WTC11 (cell line): Measurements from ENCODE around the gene OLFM4. TPM values are rescaled to one million over a fixed set of nuclear protein-coding genes. Genes with fewer than 3 reads are reported as not detected.

Experiments used
- ATAC-seq: fragments of 200-7000 bp; cut with Tn5 transposase; 2 replicates; pipeline ENCODE4 v1.10.0; 2021; ENCODE audit warnings: mild to moderate bottlenecking, moderate library complexity
- CTCF ChIA-PET: fragments of 300-600 bp; sonication (Branson Sonifier 250); formaldehyde crosslinking; loops from one replicate; lab custom pipeline; 2021; ENCODE audit warnings: antibody characterized with exemption; lab: Charles Lee
- POLR2A ChIA-PET: fragments of 350-600 bp; sonication (Branson Sonifier 250); formaldehyde crosslinking; loops from one replicate; lab custom pipeline; 2021; ENCODE audit warnings: antibody characterized with exemption; lab: Charles Lee
- DNase-seq: peaks from one replicate; pipeline ENCODE4 v3.0.0; 2021; ENCODE audit warnings: low spot score
- H3K27ac Mint-ChIP-seq: 2 replicates; pipeline ENCODE4 v1.8.0; 2021; ENCODE audit warnings: mixed read lengths
- H3K27me3 Mint-ChIP-seq: 2 replicates; pipeline ENCODE4 v1.8.0; 2021; ENCODE audit warnings: low read depth, mild to moderate bottlenecking, moderate library complexity, mixed read lengths
- H3K36me3 Mint-ChIP-seq: 2 replicates; pipeline ENCODE4 v1.8.0; 2021; ENCODE audit warnings: mixed read lengths
- H3K4me1 Mint-ChIP-seq: 2 replicates; pipeline ENCODE4 v1.8.0; 2022; ENCODE audit warnings: mixed read lengths
- H3K4me3 Mint-ChIP-seq: 2 replicates; pipeline ENCODE4 v1.8.0; 2021; ENCODE audit warnings: mild to moderate bottlenecking, moderate library complexity, mixed read lengths
- H3K9me3 Mint-ChIP-seq: 2 replicates; pipeline ENCODE4 v1.8.0; 2021; ENCODE audit warnings: mixed read lengths
- ATF6 ChIP-seq: sonication (generic); formaldehyde crosslinking; IDR thresholded peaks from 2 replicates; pipeline ENCODE4 v1.8.1; 2023; ENCODE audit warnings: mild to moderate bottlenecking, missing genetic modification reagents
- CREM ChIP-seq: sonication (generic); formaldehyde crosslinking; IDR thresholded peaks from 2 replicates; pipeline ENCODE4 v1.8.1; 2022; ENCODE audit warnings: mild to moderate bottlenecking, missing genetic modification reagents, moderate library complexity
- CTCF ChIP-seq: fragments of 200-600 bp; IDR thresholded peaks from 2 replicates; pipeline ENCODE4 v1.8.0; 2022; ENCODE audit warnings: antibody characterized with exemption
- FOXP4 ChIP-seq: sonication (generic); formaldehyde crosslinking; IDR thresholded peaks from 2 replicates; pipeline ENCODE4 v1.8.0; 2022; ENCODE audit warnings: mild to moderate bottlenecking, missing genetic modification reagents
- IRF1 ChIP-seq: sonication (generic); formaldehyde crosslinking; IDR thresholded peaks from 2 replicates; pipeline ENCODE4 v1.8.0; 2023; ENCODE audit warnings: missing genetic modification reagents
- IRF2 ChIP-seq: sonication (generic); formaldehyde crosslinking; IDR thresholded peaks from 2 replicates; pipeline ENCODE4 v1.8.0; 2022; ENCODE audit warnings: low read depth, missing genetic modification reagents, borderline replicate concordance
- JUN ChIP-seq: sonication (generic); formaldehyde crosslinking; IDR thresholded peaks from 2 replicates; pipeline ENCODE4 v1.8.0; 2023; ENCODE audit warnings: mild to moderate bottlenecking, missing genetic modification reagents
- KAT7 ChIP-seq: sonication (generic); formaldehyde crosslinking; IDR thresholded peaks from 2 replicates; pipeline ENCODE4 v1.8.1; 2023; ENCODE audit warnings: missing genetic modification reagents, mild to moderate bottlenecking, borderline replicate concordance
- MAX ChIP-seq: sonication (generic); formaldehyde crosslinking; IDR thresholded peaks from 2 replicates; pipeline ENCODE4 v1.8.0; 2022; ENCODE audit warnings: mild to moderate bottlenecking, missing genetic modification reagents
- MLX ChIP-seq: sonication (generic); formaldehyde crosslinking; IDR thresholded peaks from 2 replicates; pipeline ENCODE4 v1.8.1; 2023; ENCODE audit warnings: mild to moderate bottlenecking, missing genetic modification reagents, moderate library complexity
- NFE2L1 ChIP-seq: sonication (generic); formaldehyde crosslinking; IDR thresholded peaks from 2 replicates; pipeline ENCODE4 v1.8.1; 2023; ENCODE audit warnings: missing genetic modification reagents
- NFYB ChIP-seq: sonication (generic); formaldehyde crosslinking; conservative IDR thresholded peaks from 2 replicates; pipeline ENCODE4 v1.8.0; 2022; ENCODE audit warnings: low read depth, missing genetic modification reagents
- PRDM15 ChIP-seq: sonication (generic); formaldehyde crosslinking; IDR thresholded peaks from 2 replicates; pipeline ENCODE4 v1.8.0; 2022; ENCODE audit warnings: missing genetic modification reagents
- RELA ChIP-seq: sonication (generic); formaldehyde crosslinking; IDR thresholded peaks from 2 replicates; pipeline ENCODE4 v1.8.1; 2022; ENCODE audit warnings: missing genetic modification reagents, mild to moderate bottlenecking, borderline replicate concordance
- SP1 ChIP-seq: sonication (generic); formaldehyde crosslinking; conservative IDR thresholded peaks from 2 replicates; pipeline ENCODE4 v1.8.1; 2022; ENCODE audit warnings: missing genetic modification reagents
- TP53 ChIP-seq: sonication (generic); formaldehyde crosslinking; IDR thresholded peaks from 2 replicates; pipeline ENCODE4 v1.8.1; 2023; ENCODE audit warnings: mild to moderate bottlenecking, missing genetic modification reagents
- ZNF121 ChIP-seq: sonication (generic); formaldehyde crosslinking; IDR thresholded peaks from 2 replicates; pipeline ENCODE4 v1.8.0; 2023; ENCODE audit warnings: missing genetic modification reagents
- ZNF219 ChIP-seq: sonication (generic); formaldehyde crosslinking; IDR thresholded peaks from 2 replicates; pipeline ENCODE4 v1.8.0; 2023; ENCODE audit warnings: missing genetic modification reagents, mild to moderate bottlenecking, borderline replicate concordance
- ZNF232 ChIP-seq: sonication (generic); formaldehyde crosslinking; IDR thresholded peaks from 2 replicates; pipeline ENCODE4 v1.8.0; 2022; ENCODE audit warnings: mild to moderate bottlenecking, missing genetic modification reagents
- ZNF317 ChIP-seq: sonication (generic); formaldehyde crosslinking; IDR thresholded peaks from 2 replicates; pipeline ENCODE4 v1.8.1; 2023; ENCODE audit warnings: low read depth, mild to moderate bottlenecking, moderate library complexity, missing genetic modification reagents, borderline replicate concordance
- total RNA-seq: library from RNA; stranded (reverse); gene quantifications from 3 replicates; pipeline ENCODE4 v1.2.3, GENCODE V29; 2021

Gene OLFM4
- total RNA-seq, 1 experiment from 2014 or later: 0.17 TPM

GRCh38 chr13:53050151-53050550 is 21.5 kb downstream of the OLFM4 start (continued):
- no peak for TF ChIP-seq CTCF
- no peak for TF ChIP-seq FOXP4
- no peak for TF ChIP-seq RELA (CRISPR knock-in tag)
- no peak for TF ChIP-seq NFYB
- TF ChIP-seq CREM (CRISPR knock-in tag): no peak
- TF ChIP-seq MLX (CRISPR knock-in tag): no peak
- TF ChIP-seq ZNF219: no peak
- TF ChIP-seq MAX (CRISPR knock-in tag): no peak
- TF ChIP-seq, all 79 proteins: peak for 0

GRCh38 chr13:53052675-53053074 is 24.1 kb downstream of the OLFM4 start:
- Mint-ChIP-seq H3K4me3 (no peak overlapping the region), H3K27me3 (no peaks in the 10 kb centered on the region), H3K4me1 (peaks cover 7% of the 10 kb centered on the region), H3K36me3 (no peaks in the 10 kb centered on the region), H3K27ac (no peak overlapping the region), H3K9me3 (peaks cover 4% of the 10 kb centered on the region; the same call in 1 of the 2 replicates)
- DNase-seq (no peak), ATAC-seq (no peak)
- POLR2A ChIA-PET: interaction anchor here (0.6 kb wide), 1 partner anchor 1115 kb away, joined by 3 read pairs; no protein-coding TSS in a partner anchor
- CTCF ChIA-PET: no interaction called here
- TF ChIP-seq IRF1 (CRISPR knock-in tag) (no peak), FOXP4 (no peak), ZNF232 (no peak), IRF2 (CRISPR knock-in tag) (no peak), SP1 (CRISPR knock-in tag) (no peak), ZNF317 (no peak), PRDM15 (CRISPR knock-in tag) (no peak), MLX (CRISPR knock-in tag) (no peak), TP53 (CRISPR knock-in tag) (no peak), JUN (no peak), ZNF121 (CRISPR knock-in tag) (no peak), CTCF (no peak), KAT7 (CRISPR knock-in tag) (no peak), ATF6 (no peak), NFE2L1 (CRISPR knock-in tag) (no peak)
